SKM-1 treated with dmso at 0.1 percent for 144 hours (cell line): Measurements from ENCODE around the gene TULP4.
A peak's percentile ranks its signal among the peaks of the same experiment; 100 is the strongest.
"Not testable (repeated sequence)": the region's sequence is repeated elsewhere in the genome, so short reads cannot be mapped to it uniquely, and the experiment has no call there.

Experiments used
- DNase-seq: peaks from one replicate; lab custom pipeline; 2025; ENCODE audit not compliant: unreplicated experiment; lab: John Stamatoyannopoulos, UW

TULP4 gene

DNA sequence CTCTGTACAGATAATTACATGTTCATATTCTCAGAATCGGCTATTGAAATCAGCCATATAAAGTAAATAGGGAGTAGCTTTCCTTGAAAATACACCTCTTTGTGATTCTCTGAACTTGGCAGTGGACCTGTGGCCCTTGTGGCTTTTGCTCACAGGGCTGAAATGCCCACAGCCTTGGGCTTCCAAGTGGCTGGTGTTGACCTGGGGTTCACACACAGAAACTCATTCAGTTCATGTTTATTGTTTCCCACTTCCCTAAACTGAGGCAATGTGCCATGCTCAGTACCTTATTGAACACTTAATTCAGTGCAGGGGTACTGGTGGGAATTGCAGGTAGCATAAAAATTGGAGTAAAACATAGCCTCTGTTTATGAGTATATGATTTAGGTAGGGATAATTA lies 19.1 kb upstream of the TULP4 start:
- DNase-seq: no peak

DNA sequence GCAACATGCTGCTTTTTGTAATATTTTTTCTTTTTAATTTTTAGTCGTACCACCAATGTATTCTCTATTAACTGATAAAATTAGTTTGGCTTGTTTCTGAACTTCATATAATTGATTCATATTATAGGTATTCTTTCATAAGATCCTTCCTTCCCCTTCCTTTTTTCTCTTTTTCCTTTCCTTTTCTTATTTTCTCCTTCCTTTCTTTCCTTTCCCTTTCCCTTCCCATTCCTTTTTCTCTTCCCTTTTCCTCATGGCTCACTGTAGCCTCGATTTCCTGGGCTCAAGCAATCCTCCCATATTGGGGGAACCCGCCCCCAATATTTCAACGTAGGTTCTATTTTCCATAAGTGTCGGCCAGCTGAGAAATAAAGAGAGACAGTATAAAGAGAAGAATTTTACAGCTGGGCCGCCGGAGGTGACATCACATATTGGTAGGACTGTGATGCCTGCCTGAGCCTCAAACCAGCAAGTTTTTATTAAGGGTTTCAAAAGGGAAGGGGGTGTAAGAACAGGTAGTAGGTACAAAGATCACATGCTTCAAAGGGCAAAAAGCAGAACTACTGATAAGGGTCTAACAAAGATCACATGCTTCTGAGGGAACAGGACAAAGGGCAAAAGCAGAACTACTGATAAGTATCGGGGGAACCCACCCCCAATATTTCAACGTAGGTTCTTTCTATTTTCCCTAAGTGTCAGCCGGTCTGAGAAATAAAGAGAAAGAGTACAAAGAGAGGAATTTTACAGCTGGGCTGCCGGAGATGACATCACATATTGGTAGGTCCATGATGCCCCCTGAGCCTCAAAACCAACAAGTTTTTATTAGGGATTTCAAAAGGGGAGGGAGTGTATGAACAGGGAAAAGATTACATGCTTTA lies 16.1 kb upstream of the TULP4 start:
- DNase-seq: not testable (repeated sequence)

DNA sequence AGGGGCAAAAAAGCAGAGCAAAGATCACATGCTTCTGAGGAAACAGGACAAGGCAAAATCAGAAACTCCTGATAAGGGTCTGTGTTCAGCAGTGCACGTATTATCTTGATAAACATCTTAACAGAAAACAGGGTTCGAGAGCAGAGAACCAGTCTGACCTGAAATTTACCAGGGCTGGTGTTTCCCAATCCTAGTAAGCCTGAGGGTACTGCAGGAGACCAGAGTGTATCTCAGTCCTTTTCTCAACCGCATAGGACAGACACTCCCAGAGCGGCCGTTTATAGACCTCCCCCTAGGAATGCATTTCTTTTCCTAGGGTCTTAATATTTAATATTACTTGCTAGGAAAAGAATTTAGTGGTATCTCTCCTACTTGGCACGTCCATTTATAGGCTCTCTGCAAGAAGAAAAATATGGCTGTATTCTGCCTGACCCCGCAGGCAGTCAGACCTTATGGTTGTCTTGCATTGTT lies 15.4 kb upstream of the TULP4 start:
- not testable (repeated sequence) for DNase-seq

DNA sequence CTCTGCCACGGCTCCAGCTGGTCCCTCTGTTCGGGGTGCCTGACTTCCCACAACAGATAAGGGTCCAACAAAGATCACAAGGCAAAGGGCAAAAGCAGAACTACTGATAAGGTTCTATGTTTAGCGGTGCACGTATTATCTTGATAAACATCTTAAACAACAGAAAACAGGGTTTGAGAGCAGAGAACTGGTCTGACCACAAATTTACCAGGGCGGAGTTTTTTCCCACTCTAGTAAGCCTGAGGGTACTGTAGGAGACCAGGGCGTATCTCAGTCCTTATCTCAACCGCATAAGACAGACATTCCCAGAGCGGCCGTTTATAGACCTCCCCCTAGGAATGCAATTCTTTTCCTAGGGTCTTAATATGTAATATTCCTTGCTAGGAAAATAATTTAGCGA lies 14.6 kb upstream of the TULP4 start:
- DNase-seq: not testable (repeated sequence)

DNA sequence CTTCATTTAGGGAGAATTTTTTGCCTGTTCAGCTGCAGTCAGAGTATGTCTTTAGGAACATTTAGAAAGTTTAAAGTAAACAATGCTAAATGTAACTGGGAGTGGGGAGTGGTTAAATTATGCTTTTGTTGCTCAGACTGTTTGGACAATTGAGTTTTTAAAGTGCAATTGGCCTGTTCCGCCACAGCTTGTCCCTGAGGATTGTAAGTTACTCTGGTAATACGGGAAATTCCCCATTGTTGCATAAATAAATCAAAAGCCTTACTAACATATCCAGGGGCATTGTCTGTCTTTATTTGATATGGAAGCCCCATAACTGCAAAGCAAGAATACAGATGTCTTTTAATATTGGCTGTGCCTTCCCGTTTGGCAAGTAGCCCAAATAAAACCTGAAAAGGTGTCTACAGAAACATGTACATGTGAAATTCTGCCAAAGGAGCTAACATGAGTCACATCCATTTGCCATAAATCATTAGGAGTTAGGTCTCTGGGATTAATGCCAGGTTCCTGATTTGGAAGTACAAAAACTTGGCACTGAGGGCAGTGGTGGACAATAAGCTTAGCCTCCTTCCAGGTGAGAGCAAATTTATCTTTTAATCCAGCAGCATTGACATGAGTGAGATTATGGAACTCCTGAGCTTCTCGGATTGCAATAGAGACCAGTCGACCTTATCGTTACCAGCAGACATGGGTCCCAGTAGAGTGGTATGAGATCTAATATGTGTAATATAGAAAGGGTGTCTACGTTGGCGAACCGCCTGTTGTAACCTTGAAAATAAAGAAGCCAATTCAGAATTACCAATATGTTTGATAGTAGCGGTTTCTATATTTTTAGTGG lies 11.7 kb upstream of the TULP4 start:
- DNase-seq: not testable (repeated sequence)

DNA sequence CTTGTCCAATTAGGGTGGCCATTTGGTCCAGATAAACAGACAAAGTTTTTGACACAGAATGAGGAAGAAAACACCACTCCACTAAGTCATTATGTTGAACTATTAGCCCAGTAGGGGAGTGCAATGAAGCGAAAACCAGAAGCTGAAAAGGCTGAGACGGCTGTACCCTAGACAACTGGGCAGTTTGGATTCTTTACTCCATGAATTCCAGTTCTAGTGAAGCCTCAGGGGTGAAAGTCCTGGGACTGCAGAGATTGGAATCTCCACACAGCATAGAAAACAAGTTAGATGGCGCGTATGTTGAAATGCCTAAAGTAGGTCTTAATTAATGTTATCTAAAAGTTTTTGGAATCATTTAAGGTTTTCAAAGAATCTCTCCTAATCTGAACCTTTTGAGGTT lies 10.7 kb upstream of the TULP4 start:
- DNase-seq: not testable (repeated sequence)

DNA sequence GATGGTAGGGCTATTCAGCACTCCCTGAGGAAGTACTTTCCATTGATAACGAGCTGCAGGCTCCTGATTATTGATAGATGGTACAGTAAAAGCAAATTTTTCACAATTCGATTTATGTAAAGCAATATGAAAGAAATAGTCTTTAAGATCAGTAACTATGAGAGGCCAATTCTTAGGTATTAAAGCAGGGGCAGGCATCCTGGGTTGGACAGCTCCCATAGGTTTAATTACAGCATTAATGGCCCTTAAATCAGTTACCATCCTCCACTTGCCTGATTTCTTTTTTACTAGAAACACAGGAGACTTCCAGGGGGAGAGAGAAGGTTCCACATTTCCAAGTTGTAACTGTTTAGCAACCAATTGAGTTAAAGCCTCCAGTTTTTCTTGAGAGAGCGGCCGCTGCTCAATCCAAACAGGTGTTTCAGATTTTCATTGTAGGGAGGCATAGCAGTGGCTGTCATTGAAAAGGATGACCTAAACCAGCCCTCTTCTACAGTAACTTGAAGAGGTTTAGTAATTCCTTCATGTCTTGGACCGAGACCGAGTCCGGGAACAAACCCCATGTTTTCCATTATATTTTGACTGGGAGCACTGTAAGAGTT lies 10.0 kb upstream of the TULP4 start:
- not testable (repeated sequence) for DNase-seq

DNA sequence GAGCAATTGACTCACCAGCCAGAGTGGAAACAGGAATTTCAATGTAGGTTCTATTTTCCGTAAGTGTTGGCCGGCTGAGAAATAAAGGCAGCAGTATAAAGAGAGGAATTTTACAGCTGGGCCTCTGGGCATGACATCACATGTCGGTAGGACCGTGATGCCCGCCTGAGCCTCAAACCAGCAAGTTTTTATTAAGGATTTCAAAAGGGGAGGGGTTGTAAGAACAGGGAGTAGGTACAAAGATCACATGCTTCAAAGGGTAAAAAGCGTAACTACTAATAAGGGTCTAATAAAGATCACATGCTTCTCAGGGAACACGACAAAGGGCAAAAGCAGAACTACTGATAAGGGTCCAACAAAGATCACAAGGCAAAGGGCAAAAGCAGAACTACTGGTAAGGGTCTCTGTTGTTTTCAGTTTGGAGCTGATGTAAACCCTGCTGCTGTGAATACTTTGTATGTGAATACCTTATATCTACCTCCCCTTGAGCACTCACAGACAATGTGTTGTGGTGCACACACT lies 9.0 kb upstream of the TULP4 start:
- no peak for DNase-seq

DNA sequence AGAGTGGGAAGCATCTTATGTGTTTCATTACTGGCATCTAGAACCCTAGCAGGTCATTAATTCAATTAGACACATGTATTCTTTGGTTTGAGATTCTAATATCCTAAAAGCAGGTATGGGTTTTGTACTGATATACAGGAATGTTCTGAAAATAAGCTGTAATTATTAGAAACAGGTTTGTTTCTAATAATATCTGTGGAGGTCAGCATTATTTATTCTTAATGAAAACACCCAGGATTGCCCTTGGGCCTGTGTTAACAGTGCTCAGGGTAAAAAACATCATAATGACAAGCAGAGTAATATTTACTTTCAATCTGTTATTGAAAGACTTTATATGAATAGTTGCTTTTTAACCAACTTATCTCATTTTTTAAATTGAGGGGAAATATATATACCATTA lies 8.0 kb upstream of the TULP4 start:
- no peak for DNase-seq

DNA sequence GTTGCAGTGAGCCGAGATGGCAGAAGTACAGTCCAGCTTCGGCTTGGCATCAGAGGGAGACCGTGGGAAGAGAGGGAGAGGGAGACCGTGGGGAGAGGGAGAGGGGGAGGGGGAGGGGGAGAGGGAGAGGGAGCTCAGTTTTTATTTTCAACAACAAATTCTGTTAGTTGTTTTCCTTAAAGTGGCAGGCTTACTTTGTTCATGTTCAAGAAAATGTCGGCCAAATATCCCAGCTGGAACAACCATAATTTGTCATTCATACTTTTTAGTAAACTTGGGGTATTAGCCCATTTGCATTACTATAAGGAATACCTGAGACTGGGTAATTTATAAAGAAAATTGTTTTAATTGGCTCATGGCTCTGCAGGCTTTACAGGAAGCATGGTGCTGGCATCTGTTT lies 2.5 kb upstream of the TULP4 start:
- no peak for DNase-seq

DNA sequence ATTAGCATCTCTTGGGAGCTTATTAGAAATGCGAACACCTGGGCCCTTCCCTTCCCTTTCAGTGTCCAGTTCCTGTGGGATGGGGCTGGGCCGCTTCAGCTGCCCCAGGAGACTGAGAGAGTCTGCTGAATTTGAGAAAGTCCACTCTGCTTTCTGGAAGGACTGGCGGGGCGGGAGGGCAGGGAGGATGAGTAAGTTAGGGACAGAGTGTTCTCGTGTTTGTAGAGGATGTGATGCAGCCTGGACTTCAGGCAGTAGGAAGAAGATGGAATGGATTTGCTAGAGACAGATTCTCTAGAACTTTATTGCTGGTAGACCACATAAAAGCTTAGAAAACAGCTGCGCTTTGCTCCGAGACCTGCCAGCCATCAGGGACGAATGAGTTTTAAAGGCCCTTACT lies 1.1 kb upstream of the TULP4 start:
- no peak for DNase-seq

DNA sequence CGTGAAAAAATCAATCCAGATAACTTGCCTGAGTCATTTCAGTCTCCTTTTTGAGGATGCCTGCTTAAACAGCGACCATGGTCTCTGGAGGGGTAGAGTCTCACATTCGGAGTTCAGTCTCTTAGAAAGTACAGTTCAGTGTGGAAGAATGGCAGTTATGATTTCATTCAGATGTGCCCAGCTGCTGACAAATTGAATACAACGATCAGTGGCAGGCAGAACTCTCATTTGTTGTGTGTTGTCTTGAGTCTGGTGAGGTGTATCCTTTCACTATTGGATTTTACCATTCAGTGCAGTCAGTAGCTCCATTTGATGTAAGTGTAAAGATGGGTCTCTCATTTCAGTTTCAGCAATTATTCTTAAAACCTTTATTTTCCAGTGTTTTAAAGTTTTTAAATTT lies 639 bp upstream of the TULP4 start:
- DNase-seq: no peak

DNA sequence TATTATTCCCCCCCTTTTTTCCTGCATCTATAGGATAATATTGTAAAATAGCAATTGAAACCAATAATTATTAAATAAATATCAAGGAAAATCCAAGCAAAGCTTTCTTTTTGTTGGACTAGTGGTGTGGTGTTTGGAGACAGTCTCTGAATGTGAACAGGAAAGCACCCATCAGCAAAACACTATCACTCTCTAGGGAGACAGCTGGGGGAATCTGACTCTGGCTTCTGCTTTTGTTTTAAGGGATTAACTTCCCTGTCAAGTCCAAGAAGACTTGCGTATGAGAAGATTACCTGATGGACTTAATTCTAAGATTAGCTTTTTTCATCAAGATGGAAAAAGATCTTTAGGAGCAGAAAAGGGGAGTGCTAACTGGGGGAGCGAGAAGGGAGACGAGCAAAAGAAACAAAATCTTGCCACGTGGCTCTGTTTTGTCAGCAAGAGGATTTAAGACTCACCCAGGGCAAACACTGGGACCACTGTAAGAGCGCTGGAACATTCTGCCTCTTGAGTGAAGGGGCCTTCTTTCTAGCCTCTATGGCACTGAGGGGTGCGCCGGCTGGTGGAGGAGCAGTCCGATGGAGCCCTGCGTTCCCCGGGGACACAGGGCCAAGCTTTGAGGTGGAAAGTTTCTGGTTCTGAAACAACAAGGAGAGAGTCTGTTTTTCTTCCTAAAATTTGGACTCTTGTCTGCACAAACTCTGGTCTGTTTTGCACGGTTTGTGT lies 570 bp downstream of the TULP4 start:
- DNase-seq: no peak

DNA sequence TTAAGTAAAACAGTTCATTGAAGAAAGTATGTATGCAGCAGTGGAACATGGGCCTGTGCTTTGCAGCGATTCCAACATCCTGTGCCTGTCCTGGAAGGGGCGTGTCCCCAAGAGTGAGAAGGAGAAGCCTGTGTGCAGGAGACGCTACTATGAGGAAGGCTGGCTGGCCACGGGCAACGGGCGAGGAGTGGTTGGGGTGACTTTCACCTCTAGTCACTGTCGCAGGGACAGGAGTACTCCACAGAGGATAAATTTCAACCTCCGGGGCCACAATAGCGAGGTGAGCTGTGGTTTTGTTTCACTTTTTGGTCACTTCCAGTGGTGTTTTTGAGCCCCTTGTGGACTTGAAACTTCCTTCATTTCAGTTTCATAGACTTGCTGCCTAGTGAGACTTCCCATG lies 1.7 kb downstream of the TULP4 start:
- no peak for DNase-seq

DNA sequence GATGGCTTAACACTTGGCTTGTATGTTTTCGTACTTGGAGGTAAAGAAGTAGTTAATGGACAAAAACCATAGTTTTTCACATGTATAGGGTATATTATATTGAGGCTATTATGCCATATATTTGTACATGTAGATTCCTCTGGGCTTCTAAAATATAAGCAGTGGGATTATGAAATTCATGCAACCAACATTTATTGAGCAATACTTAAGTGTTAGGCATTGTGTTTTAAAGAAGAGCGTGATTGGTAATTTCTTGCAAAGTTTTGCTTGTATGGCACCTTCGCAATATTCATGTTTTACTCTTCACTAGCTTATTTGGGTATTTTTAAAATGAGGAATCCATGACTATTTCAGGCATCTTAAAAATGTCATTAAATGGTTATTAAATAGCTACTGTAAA lies 2.5 kb downstream of the TULP4 start:
- DNase-seq: peak; percentile 10

DNA sequence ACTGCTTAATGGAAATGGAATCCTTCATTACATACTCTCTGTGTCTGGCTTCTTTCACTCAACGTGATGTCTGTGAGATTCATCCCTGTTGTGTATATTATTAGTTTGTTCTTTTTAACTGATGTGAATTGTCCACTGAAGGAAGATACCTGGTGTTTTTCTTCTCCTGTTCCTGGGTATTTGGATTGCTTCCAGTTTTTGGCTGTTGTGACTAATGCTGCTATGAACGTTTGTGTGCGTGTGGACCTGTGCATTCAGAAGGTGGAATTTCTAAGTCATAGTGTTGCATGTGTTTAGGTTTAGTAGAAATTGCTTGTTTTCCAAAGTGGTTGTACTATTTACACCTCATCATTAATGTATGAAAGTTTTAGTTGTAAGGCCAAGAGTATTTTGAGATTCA lies 3.8 kb downstream of the TULP4 start:
- no peak for DNase-seq

DNA sequence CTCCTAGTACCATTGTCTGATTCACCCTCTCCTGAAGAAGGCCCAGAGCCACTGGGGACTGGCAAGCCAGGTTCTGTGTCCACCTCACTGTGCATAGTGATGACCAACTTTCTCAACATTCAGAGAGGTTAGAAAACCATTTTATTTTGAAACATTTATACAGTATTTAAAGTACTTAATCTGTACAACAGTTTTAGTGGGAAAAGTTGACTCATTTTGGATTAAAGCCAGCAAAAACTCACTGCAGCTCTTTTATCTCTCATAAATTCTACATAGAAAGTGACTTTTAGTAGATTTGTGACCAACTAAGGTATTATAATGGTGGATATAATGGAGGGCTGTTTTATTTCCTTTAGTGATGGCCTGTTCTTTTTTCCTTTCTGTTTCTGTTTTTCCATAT lies 9.7 kb downstream of the TULP4 start:
- DNase-seq: no peak

DNA sequence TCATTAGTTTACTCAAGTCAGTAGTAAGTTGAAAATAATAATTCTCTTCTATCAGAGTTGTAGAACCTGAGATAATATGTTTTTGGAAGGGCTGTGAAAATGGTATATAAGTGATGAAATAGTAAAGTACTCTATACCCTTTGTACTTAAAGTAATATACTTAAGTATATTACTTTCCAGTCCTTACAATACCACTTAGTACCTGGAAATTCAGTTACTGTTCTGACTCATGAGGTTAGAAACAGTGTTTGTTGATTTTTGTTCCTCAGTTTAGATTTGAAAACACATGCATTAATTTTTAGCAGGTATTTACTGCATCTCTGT lies 10.1 kb downstream of the TULP4 start:
- DNase-seq: no peak

DNA sequence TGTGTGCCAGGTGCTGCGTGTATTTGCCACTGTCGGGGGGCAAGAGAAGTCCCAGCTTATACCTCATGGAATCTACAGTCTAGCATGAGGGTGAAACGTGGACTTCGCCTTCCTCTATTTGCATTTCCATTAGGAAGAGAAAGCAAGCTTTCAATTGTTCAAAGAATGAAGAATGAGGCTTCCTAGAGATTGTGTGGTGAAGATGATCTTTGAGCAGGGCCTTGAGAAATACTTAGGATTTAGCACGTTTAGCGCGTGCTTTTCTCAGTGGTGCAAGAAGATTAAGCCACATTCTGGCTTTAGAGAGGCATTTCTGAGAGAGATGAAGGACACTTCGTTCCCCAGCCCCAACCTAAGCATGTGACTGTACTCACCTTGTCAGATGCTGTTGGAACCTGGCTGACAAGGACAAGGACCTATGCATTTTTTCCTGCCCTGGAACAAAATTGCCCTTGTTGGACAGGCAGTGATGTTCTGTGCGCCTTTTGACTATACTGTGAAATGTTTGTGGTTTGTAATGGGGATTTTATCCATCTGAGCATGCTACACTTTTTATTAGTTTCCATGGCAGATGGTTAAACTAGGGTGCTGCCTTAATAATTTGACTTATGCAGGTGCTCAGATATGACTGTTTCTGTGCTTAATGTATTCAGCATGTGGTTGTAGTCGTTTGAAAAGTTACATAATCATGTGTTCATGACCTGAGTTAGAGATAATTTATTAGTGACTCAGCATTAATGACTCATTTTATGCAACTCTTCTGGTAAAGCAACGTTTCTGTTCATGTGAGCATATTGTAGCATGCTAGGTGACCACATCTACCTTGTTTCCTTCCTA lies 10.7 kb downstream of the TULP4 start:
- DNase-seq: no peak

DNA sequence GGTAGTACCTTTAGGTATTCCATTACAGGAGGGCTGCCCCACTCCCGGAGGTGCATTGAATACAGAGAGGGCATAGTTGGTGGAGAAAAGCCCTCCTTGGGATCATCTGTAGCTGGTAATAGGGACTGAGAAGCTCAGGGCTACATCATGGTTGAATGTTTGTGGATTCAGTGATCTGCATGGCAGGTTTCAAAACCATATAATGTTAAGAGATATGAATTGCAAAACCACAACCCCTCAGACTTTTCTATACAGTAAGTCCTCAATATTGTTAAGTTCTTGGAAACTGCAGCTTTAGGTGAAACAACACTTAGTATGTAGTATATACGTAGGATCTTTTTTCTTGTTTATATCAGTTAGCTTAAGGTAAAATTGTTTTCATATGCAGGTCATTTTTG lies 11.3 kb downstream of the TULP4 start:
- DNase-seq: no peak
